Choroid plexus epithelial cell (primary cell): ENCODE measurements around the gene SEMA3D.

Experiments
- DNase-seq: peaks from one replicate; pipeline ENCODE4 v3.0.0-alpha.2; 2010; ENCODE audit warnings: low read depth
- H3K4me3 ChIP-seq: 2 replicates; pipeline ENCODE4 v1.5.1; 2011; ENCODE audit warnings: low read depth, mild to moderate bottlenecking, control low read depth, low read length, moderate library complexity
- CTCF ChIP-seq: conservative IDR thresholded peaks from 2 replicates; pipeline ENCODE4 v1.5.1; 2011; ENCODE audit warnings: low read depth, mild to moderate bottlenecking, control low read depth, inconsistent platforms, low read length, moderate library complexity

SEMA3D gene

GRCh38 chr7:85186521-85187241, at the start of gene SEMA3D:
SEMA3D (minus strand) TSS chr7:85187056; CDS start chr7:85121891, 65,165 bp downstream.
- peak within 1 kb of the TSS; percentile 52 for H3K4me3 ChIP-seq
- peak; percentile 88 for DNase-seq
- TF ChIP-seq CTCF = peak; percentile 73

GRCh38 chr7:85234730-85235129, 47.9 kb upstream of the SEMA3D start:
- TF ChIP-seq CTCF = no peak
- DNase-seq = no peak

DNA sequence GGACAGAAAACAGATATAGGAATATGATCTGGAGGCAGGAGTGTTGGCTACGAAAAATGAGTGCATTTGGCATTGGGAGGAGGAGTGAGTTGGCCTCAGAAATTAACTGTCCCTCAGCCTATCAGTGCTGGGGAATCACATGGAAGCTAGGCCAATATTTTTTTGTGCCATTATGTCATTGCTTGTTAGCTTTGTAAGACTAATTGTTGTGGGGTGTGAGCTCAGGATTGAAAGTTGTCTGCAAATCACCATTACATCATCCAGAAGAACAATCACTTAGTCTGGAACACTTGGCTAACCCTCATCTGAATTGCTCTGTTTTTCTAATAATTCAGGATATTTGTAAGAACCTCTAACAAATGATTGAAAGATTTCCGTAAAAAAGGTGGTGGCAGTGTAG, 45.2 kb upstream of the SEMA3D start:
- TF ChIP-seq CTCF = no peak
- DNase-seq = no peak

More at GRCh38 chr7:85234730-85235129, 47.9 kb upstream of the SEMA3D start:
- no peak overlapping the region for H3K4me3 ChIP-seq

DNA sequence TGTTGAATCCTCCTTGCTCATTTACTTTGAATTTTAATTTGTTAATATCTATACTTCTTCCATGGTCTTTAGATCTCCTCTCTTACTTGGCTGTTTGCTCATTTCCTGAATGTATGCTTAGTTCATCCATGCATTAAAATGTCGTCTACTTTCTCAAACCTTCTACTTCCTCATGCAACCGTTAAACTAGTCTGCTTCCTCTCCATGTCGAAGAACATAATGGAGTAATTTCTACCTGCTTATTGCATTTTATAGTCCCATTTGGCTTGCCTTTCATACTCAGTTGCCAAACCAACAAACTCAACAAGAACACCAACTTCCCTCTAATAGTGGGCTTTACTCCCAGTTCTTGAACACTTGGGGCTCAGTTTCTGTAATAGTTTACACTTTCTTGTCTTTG, 43.8 kb upstream of the SEMA3D start:
- no peak for DNase-seq
- no peak overlapping the region for H3K4me3 ChIP-seq
- TF ChIP-seq CTCF = no peak

More for the DNA sequence above, 45.2 kb upstream of the SEMA3D start:
- no peak overlapping the region for H3K4me3 ChIP-seq

- TF ChIP-seq CTCF = no peak
- H3K4me3 ChIP-seq = no peak overlapping the region
- DNase-seq = no peak
These were observed 42.7 kb upstream of the SEMA3D start for GRCh38 chr7:85229544-85229943.

DNA sequence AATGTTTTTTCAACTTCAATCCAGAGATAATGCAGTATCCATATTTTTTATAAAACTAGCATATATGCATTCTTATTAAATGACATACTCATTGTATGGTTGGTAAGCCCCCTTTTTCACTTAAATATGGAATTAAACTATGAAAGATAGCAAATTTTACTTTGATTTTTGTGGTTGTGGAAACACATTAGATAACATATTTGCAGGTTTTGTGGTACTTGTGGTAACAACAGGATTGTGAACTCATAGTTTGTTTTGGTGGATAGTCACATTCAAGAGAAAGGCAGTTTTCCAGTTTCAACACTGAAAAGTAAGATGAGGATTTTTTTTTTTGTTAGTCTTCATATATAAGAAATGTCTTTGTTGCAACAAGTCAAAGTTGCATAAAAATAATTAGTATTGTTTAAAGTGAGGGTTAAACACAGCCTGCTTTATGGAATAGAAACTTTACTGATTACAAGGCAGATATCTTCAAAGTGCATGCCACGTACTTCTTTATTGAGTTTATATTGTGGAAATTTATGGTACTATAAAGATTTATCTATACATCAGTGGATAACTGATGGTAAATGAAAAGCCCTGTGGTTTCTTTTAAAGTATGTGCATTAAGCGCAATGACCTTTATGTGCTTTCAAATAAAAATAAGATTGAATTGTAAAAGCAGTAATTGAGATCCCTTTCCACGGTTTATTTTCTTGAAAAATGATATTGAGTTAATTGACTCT, 39.7 kb upstream of the SEMA3D start:
- H3K4me3 ChIP-seq = no peak overlapping the region
- no peak for TF ChIP-seq CTCF
- DNase-seq = peak; percentile 22
